ENCODE data around the gene PRDM16.
A peak's percentile ranks its signal among the peaks of the same experiment; 100 is the strongest.

The PRDM16 gene

DNA sequence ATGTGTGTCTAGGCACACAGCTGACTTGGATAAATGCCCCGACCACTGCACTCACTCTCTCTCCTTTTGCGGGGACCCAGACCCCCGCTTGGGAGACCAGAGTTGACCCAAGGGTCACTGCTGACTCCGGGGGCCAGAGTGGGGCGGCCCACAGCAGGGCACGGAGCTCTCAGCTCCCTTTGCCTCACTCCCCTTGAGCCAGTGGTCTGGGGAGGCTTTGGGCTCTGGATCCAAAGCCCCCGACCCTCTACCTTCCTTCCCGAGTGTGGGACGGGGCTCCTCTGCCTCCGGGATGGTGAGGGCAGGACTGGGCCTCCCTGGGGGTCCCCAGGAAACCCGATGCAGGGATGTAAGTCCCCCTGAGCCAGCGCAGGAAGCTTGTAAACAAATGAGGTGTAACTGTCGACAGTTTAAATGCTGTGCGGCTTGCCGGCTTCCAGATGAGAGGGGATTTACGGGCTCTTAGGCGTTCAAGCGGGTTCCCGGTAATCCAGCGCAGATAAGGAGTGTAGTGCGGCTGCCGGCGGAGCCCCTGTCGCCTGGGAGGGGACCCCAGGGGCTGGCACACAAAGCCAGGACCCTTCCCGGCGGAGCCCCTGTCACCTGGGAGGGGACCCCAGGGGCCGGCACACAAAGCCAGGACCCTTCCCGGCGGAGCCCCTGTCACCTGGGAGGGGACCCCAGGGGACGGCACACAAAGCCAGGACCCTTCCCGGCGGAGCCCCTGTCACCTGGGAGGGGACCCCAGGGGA lies 40.3 kb upstream of the PRDM16 start:
- ATAC-seq (replicated peaks) (no peak), DNase-seq (no peak)
- Mint-ChIP-seq H3K36me3 (ENCODE audit: insufficient read depth) (no peaks in the 10 kb centered on the region), H3K27ac (no peak overlapping the region), H3K4me1 (ENCODE audit: low read depth in 2 of 2) (peaks cover 3 to 11% of the 10 kb centered on the region in 2 donors), H3K27me3 (peaks cover 0 to 8% of the 10 kb centered on the region in 2 donors), H3K4me3 (no peak overlapping the region), H3K9me3 (no peaks in the 10 kb centered on the region)

DNA sequence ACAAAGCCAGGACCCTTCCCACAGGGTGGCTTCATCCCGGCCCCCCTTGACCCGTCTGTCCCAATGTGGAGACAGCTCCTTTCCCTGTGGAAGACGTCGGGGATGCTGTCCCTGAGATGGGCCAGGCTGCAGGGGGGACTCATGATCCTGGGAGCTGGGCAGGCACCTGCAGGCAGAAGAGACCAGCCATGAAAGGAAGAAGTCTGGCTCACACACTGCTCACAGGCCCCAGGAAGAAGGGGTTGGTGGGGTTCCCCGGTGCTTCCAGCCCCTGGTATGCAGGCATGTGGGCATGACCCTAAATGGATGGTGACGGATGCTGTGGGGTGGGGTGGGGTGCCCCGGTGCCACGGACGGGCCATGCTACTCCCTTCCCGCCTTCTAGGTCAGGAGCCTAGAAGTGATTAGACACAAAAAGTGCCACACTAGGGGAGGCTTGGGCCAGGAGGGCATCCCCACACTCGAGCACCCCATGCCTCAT lies 39.5 kb upstream of the PRDM16 start:
- peaks cover 0 to 8% of the 10 kb centered on the region in 2 donors for H3K27me3 Mint-ChIP-seq
- no peak for ATAC-seq (replicated peaks)
- peaks cover 3 to 12% of the 10 kb centered on the region in 2 donors for H3K4me1 Mint-ChIP-seq (ENCODE audit: low read depth in 2 of 2)

DNA sequence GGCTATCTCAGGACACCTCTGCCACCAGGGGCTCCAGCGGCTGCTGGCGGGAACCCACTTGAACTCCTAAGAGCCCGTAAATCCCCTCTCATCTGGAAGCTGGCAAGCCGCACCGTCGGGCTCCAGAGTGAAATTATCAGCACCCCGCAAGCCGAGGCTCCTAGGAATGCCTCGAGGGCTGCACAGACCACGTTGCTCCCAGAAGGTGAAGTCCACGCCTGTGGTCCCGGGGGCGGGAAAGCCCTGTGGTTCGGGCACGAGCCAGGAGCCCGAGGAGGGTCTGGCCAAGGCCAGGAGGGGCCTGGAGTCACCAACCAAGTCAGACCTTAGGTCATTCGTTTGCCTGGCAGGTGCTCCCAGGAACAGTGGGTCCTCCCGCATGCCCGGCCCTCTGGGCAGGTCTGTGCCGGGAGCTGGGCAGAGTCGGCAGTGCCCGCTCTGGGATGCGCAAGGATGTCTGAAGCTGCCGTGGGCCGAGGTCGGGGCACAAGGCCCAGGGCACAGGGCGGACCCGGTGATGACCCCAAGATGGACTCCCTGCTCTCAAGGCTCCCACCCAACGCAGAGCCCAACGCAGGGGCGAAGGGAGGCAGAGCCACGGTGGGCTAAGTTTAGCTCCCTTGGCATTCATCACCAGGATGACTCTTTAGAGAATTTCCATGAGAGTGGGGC lies 38.9 kb upstream of the PRDM16 start:
- Mint-ChIP-seq H3K9me3 (no peaks in the 10 kb centered on the region), H3K27ac (no peak overlapping the region), H3K36me3 (ENCODE audit: insufficient read depth) (no peaks in the 10 kb centered on the region), H3K4me1 (ENCODE audit: low read depth in 2 of 2) (peaks cover 3 to 12% of the 10 kb centered on the region in 2 donors), H3K4me3 (no peak overlapping the region), H3K27me3 (peaks cover 0 to 8% of the 10 kb centered on the region in 2 donors)
- DNase-seq (no peak), ATAC-seq (replicated peaks) (no peak)

More for the DNA sequence above, 39.5 kb upstream of the PRDM16 start:
- DNase-seq, result no peak
- Mint-ChIP-seq H3K36me3 (ENCODE audit: insufficient read depth) (no peaks in the 10 kb centered on the region), H3K27ac (no peak overlapping the region), H3K9me3 (no peaks in the 10 kb centered on the region), H3K4me3 (no peak overlapping the region)

DNA sequence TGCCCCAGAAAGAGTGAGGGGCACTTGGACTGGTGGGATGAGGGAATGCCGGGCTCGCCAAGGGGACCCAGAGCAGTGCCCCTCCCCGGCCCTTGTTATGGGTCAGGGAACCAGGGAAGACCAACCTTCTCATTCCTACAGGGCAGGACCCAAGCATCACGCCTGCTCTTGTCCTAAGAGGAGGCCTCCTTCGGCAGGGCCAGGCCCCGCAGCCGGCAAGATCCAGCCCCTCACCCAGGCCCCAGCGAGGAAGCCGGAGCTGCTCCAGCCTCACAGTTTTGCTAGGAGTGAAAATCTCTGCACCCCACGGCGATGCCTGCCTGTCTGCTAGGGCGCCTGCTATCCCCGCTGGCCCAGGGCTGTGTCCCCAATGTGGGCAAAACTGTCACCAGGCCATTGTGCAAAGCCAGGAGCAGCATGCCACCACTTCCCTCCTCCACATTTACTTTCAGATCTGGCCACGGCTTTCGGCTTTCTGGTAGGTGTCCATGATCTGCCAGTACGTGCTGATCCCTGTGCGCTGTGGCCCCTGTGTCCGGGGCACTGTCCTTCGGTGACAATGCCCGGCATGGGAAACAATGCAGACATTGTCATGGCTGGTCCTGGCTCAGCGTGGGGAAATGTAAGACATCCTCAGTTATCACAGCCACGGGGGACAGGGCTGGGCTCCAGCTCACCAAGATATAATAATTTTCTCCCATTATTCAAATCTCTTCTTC lies 38.2 kb upstream of the PRDM16 start:
- Mint-ChIP-seq H3K9me3 (no peaks in the 10 kb centered on the region), H3K4me3 (no peak overlapping the region), H3K4me1 (ENCODE audit: low read depth in 2 of 2) (peaks cover 3 to 12% of the 10 kb centered on the region in 2 donors), H3K27me3 (peaks cover 0 to 8% of the 10 kb centered on the region in 2 donors), H3K27ac (no peak overlapping the region), H3K36me3 (ENCODE audit: insufficient read depth) (no peaks in the 10 kb centered on the region)
- DNase-seq (no peak), ATAC-seq (replicated peaks) (no peak)

DNA sequence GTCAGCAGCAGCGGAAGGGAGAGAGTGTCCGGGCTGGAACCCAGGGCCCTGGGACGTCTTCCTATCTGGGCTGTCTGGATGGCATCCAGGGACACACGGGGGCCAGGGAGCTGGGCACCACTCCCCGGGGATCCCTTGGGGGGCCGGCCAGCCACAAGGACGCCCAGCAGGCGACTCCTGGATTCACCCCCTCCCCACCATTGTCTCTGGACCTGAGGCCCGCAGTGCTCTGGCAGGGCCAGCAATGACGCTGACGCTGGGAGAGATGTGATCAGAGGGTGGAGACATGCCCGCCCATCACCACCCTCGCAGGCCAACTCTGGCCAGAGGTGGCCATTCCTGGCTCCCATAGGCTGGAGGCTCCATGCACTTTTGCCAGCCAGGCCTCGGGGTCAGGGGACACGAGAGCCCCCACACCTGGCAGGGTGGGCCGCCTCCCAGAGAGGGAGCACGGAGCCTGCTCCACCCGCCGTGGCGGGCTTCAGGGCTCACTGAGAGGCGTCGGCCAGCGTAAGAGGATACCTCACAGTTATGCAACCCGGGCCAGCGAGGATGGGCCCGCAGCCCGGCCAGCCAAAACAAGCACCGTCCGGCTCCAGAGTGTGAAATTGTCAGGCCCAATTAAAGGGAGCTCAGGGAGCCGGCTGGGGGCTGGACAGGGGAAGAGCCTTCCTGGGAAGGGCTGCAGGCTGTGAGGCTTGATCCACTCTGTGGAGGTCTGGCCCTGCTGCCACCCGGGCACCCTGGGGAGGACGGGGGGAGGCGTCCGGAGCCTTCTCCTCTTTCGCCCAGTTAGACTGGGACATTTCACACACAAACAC lies 37.4 kb upstream of the PRDM16 start:
- ATAC-seq (replicated peaks), result no peak
- H3K27me3 Mint-ChIP-seq, result peaks cover 0 to 8% of the 10 kb centered on the region in 2 donors
- H3K4me1 Mint-ChIP-seq (ENCODE audit: low read depth in 2 of 2), result peaks cover 3 to 12% of the 10 kb centered on the region in 2 donors
- H3K9me3 Mint-ChIP-seq, result no peaks in the 10 kb centered on the region
- H3K27ac Mint-ChIP-seq, result no peak overlapping the region
- no peak for DNase-seq
- H3K36me3 Mint-ChIP-seq (ENCODE audit: insufficient read depth), result no peaks in the 10 kb centered on the region
- H3K4me3 Mint-ChIP-seq, result peak overlapping the region in 1 of 2 donors; percentile 45

DNA sequence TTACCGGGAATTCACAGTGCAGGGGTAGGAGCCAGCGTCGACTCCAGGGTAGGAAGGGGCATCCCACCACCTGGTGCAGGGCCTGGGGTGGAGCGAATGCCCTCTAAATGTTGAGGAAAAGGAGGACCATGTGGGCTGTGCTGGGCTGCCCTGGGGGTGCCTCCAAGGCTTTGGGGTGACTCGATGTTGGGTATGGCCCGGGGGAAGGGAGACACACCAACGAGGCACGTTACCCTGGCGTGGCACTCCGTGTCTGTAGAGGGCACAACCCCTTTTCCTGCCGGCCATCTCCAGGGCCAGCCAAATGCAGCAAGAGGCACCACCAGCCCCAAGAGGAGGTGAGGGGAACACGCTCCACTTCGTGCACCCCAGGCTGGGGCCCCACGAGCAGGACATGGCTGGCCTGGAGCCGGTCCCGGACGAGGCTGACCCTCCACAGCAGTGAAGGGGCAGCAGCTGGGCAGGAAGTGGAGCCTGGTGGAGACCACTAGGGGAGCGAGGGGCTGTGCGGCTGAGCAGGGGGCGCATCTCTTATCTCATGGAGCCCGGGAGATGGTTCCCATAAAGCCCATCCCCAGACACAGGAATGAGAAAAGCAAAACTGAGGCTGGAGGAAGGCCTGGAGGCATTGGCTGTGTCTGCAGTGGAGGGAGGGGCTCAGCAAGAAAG lies 36.5 kb upstream of the PRDM16 start:
- Mint-ChIP-seq H3K4me1 (ENCODE audit: low read depth in 2 of 2) (peaks cover 3 to 12% of the 10 kb centered on the region in 2 donors), H3K9me3 (no peaks in the 10 kb centered on the region), H3K4me3 (peak overlapping the region in 1 of 2 donors; percentile 45), H3K36me3 (ENCODE audit: insufficient read depth) (no peaks in the 10 kb centered on the region), H3K27me3 (peaks cover 0 to 8% of the 10 kb centered on the region in 2 donors), H3K27ac (no peak overlapping the region)
- DNase-seq (no peak), ATAC-seq (replicated peaks) (no peak)

DNA sequence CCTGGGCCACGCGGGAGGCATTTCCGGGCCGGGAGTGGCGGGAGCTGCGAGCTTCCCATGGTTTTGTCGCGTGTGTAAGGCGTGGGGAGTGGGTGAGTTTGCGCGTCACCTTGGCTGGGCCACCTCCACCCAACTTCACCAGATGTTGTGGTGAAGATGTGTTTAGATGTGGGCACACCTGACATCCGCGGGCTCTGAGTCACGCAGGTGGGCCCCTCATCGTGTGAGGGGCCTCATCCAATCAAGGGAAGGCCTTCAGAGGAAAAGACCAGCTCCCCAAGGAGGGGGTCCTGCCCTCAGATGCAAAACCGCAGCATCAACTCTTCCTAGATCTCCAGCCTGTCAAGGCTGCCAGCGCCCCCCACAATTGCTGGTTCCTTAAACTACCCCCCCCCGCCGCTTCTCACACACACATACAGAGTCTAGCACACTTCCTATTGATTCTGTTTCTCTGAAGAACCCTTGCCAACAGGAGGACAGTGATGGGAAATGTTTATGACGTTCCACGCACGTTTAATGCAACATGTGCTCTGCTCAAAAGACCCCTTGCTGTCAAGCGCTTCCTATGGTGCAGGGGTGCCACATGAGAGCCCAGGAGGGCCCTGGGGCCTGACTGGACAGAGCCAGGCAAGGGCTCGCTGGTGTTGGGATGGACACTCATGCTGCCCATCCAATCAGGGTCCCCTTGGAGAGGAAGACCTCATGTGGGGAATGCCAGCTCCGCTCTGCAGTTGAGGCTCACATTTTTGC lies 35.8 kb upstream of the PRDM16 start:
- DNase-seq (no peak), ATAC-seq (replicated peaks) (peak; percentile 73)
- peak overlapping the region in 1 of 2 donors; percentile 45 for H3K4me3 Mint-ChIP-seq
- H3K9me3 Mint-ChIP-seq, result no peaks in the 10 kb centered on the region
- peaks cover 0 to 8% of the 10 kb centered on the region in 2 donors for H3K27me3 Mint-ChIP-seq
- peaks cover 3 to 12% of the 10 kb centered on the region in 2 donors for H3K4me1 Mint-ChIP-seq (ENCODE audit: low read depth in 2 of 2)
- no peaks in the 10 kb centered on the region for H3K36me3 Mint-ChIP-seq (ENCODE audit: insufficient read depth)
- no peak overlapping the region for H3K27ac Mint-ChIP-seq

DNA sequence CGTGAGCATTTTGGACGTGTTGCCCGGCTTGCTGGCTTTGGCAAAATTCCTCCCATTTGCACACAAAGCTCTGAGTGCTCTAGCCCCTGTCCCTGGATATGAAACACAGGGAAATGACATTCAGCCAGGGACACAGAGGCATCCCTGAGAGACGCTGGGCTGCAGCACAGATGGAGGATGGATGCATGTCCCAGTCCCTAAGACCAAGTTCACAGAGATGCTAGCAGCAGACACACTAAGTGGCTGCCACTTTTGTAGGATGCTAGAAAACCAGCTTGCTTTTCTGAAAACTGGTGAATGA lies 35.3 kb upstream of the PRDM16 start:
- H3K9me3 Mint-ChIP-seq, result no peaks in the 10 kb centered on the region
- no peaks in the 10 kb centered on the region for H3K36me3 Mint-ChIP-seq (ENCODE audit: insufficient read depth)
- no peak for DNase-seq
- H3K27me3 Mint-ChIP-seq, result peaks cover 0 to 8% of the 10 kb centered on the region in 2 donors
- H3K27ac Mint-ChIP-seq, result no peak overlapping the region
- peak overlapping the region in 1 of 2 donors; percentile 45 for H3K4me3 Mint-ChIP-seq
- peaks cover 3 to 12% of the 10 kb centered on the region in 2 donors for H3K4me1 Mint-ChIP-seq (ENCODE audit: low read depth in 2 of 2)
- ATAC-seq (replicated peaks), result no peak

DNA sequence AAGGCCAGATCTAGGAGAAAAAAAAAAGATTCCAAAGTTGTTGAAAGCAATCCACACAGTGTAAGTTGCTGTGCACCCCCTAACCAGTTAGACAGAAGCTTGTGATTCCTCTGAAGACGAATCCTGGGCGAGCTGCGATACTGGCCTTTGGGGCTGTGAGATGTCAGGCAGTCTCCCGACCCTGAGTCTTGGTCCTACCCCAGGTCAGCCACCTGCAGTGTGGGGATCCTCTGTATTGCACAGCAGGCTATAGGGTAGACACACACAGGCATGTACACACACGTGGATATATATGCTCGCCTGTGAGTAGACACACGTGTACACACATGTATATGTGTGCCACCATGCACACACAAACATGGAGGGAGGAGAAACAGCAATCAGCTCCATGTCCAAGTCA lies 34.8 kb upstream of the PRDM16 start:
- Mint-ChIP-seq H3K36me3 (ENCODE audit: insufficient read depth) (no peaks in the 10 kb centered on the region), H3K4me1 (ENCODE audit: low read depth in 2 of 2) (peaks cover 3 to 12% of the 10 kb centered on the region in 2 donors), H3K4me3 (no peak overlapping the region), H3K27ac (no peak overlapping the region), H3K27me3 (peaks cover 0 to 8% of the 10 kb centered on the region in 2 donors), H3K9me3 (no peaks in the 10 kb centered on the region)
- ATAC-seq (replicated peaks), result no peak
- no peak for DNase-seq

DNA sequence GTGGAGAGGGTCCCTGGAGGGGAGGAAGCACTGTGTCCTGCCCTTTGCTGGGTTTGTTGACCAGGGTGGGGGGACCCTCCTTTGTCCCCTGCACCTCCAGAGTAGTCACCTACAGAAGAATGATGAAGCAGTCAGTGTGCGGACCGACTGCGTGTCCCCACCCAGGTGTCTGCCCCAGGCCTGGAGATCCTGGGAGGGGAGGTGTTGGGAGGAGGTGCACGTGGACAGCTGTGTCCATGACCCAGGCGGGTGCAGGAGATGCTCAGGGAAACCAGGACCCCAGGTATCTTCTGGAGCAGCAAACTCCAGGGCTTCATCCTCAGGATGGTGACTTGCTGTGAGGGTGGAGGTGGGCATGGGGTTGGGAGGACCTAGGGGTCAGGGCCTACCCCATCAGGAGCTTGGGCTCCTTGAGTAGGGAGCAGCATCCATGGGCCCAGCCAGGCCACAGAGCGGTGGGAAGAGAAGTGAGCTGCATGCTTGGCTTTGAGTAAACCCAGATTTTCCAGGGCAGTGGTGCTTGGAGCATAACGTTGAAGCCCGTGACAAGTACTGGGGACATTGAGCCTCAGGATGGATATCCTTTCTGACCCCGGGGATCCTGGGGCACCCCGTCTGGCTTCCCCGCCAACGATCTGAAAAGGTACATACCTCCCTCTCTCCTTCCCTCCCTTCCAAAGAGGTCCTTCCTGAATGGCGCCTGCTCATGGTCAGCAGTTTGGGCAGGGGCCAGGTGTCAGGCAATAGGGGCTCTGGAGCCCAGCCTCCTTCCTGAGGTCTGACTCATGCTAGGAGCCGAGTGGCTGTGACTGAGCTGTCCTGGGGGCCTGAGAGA lies 34.1 kb upstream of the PRDM16 start:
- ATAC-seq (replicated peaks), result no peak
- H3K36me3 Mint-ChIP-seq (ENCODE audit: insufficient read depth), result no peaks in the 10 kb centered on the region
- H3K4me3 Mint-ChIP-seq, result no peak overlapping the region
- peaks cover 0 to 8% of the 10 kb centered on the region in 2 donors for H3K27me3 Mint-ChIP-seq
- peaks cover 3 to 12% of the 10 kb centered on the region in 2 donors for H3K4me1 Mint-ChIP-seq (ENCODE audit: low read depth in 2 of 2)
- no peak overlapping the region for H3K27ac Mint-ChIP-seq
- no peak for DNase-seq
- H3K9me3 Mint-ChIP-seq, result no peaks in the 10 kb centered on the region

DNA sequence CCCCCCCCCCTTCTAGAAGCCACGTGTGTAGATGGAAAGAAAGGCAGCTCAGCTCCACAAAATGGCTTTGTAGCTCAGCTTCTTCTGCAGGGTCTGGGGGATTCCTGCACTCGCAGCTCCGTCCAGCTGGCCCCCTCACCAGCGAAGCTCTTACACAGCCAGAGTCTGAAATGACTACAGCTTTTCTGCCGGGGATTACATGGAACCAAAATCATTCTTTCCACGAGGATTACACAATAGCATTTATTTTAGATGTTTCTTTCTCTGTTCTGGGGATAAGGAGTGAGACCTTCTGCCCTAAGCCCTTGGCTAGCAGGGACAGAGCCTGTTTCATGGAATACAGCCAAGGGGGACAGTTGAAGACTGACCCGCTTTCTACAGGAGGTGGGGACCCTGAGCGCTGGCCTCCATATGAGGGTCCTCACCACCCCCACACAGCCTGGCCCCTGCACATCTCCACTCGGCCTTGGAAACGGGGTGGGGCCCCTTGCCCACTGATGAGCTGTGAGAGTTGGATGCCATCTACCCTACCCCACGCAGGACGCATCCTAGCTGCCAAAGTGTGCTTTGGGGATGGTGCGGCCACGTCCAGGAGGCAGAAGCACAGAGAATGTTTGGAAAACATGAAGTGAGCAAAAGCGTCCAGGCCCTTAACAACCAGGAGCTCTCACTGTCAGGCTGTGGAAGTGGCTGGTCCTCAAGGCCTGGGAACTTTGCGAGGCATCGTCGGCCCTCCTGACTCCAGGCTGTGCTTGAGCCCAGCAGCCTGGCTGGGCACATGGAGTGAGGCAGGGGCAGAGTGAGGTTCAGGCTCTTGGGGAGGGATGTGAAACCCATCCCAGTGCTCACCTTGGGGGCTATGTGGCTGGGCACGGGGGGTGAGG lies 33.2 kb upstream of the PRDM16 start:
- no peaks in the 10 kb centered on the region for H3K9me3 Mint-ChIP-seq
- DNase-seq, result no peak
- H3K27me3 Mint-ChIP-seq, result peaks cover 0 to 7% of the 10 kb centered on the region in 2 donors
- no peaks in the 10 kb centered on the region for H3K36me3 Mint-ChIP-seq (ENCODE audit: insufficient read depth)
- no peak overlapping the region for H3K4me3 Mint-ChIP-seq
- H3K27ac Mint-ChIP-seq, result no peak overlapping the region
- H3K4me1 Mint-ChIP-seq (ENCODE audit: low read depth in 2 of 2), result peaks cover 3 to 12% of the 10 kb centered on the region in 2 donors
- ATAC-seq (replicated peaks), result no peak
